ENCODE measurements around the gene GMDS. TPM values are rescaled to one million over a fixed set of nuclear protein-coding genes. Genes with fewer than 3 reads are reported as not detected.

Gene GMDS
- total RNA-seq, 1 donor from 2014 or later: 34.0 TPM

GRCh38 chr6:1965596-1966224 is 279.7 kb downstream of the GMDS start:
- H3K36me3 Mint-ChIP-seq (ENCODE audit: low read depth): no peaks in the 10 kb centered on the region
- no peak overlapping the region for H3K4me3 Mint-ChIP-seq (ENCODE audit: unreplicated experiment)
- no peaks in the 10 kb centered on the region for H3K27me3 Mint-ChIP-seq (ENCODE audit: low read depth)
- no peaks in the 10 kb centered on the region for H3K9me3 Mint-ChIP-seq (ENCODE audit: low read depth)
- H3K4me1 Mint-ChIP-seq (ENCODE audit: low read depth): peaks cover 23% of the 10 kb centered on the region
- no peak for DNase-seq (ENCODE audit: low spot score)
- H3K27ac Mint-ChIP-seq (ENCODE audit: unreplicated experiment): no peak overlapping the region
- TF ChIP-seq CTCF (IDR thresholded peaks at IDR 0.05): no peak

GRCh38 chr6:1963596-1963995 is 281.8 kb downstream of the GMDS start:
- no peak overlapping the region for H3K4me3 Mint-ChIP-seq (ENCODE audit: unreplicated experiment)
- no peak overlapping the region for H3K27ac Mint-ChIP-seq (ENCODE audit: unreplicated experiment)
- no peaks in the 10 kb centered on the region for H3K9me3 Mint-ChIP-seq (ENCODE audit: low read depth)
- no peaks in the 10 kb centered on the region for H3K27me3 Mint-ChIP-seq (ENCODE audit: low read depth)
- H3K4me1 Mint-ChIP-seq (ENCODE audit: low read depth): peaks cover 25% of the 10 kb centered on the region
- no peak for TF ChIP-seq CTCF (IDR thresholded peaks at IDR 0.05)
- no peaks in the 10 kb centered on the region for H3K36me3 Mint-ChIP-seq (ENCODE audit: low read depth)
- no peak for DNase-seq (ENCODE audit: low spot score)

- no peak overlapping the region for H3K27ac Mint-ChIP-seq (ENCODE audit: unreplicated experiment)
- no peak for DNase-seq (ENCODE audit: low spot score)
These were observed 283.2 kb downstream of the GMDS start for GRCh38 chr6:1962201-1962600.

GRCh38 chr6:1960486-1961142 is 284.8 kb downstream of the GMDS start:
- Mint-ChIP-seq H3K9me3 (ENCODE audit: low read depth) (no peaks in the 10 kb centered on the region), H3K27ac (ENCODE audit: unreplicated experiment) (no peak overlapping the region), H3K4me1 (ENCODE audit: low read depth) (peaks cover 26% of the 10 kb centered on the region), H3K36me3 (ENCODE audit: low read depth) (no peaks in the 10 kb centered on the region), H3K4me3 (ENCODE audit: unreplicated experiment) (no peak overlapping the region), H3K27me3 (ENCODE audit: low read depth) (no peaks in the 10 kb centered on the region)
- DNase-seq (ENCODE audit: low spot score): no peak
- no peak for TF ChIP-seq CTCF (IDR thresholded peaks at IDR 0.05)

More at GRCh38 chr6:1962201-1962600, 283.2 kb downstream of the GMDS start:
- no peaks in the 10 kb centered on the region for H3K27me3 Mint-ChIP-seq (ENCODE audit: low read depth)
- H3K4me3 Mint-ChIP-seq (ENCODE audit: unreplicated experiment): no peak overlapping the region
- peaks cover 30% of the 10 kb centered on the region for H3K4me1 Mint-ChIP-seq (ENCODE audit: low read depth)
- no peak for TF ChIP-seq CTCF (IDR thresholded peaks at IDR 0.05)
- no peaks in the 10 kb centered on the region for H3K9me3 Mint-ChIP-seq (ENCODE audit: low read depth)
- H3K36me3 Mint-ChIP-seq (ENCODE audit: low read depth): no peaks in the 10 kb centered on the region

DNA sequence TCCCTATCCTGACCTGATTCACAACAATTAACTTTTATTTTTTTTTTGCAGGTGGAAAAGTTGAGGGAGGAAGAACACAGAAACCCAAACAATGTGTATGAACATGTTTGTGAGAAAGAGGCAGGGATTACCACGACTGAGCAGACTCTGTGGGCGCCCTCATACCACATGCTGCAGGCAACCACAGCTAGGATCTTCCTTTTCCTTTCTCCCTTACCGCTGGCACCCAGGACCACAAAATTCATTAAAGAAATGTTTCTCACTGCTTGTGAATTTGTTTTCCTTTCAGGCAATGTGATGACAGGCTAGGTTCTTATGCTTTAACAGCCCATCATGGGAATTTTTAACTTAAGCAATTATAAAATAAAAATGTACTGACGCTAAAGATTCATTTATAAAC is 287.1 kb downstream of the GMDS start:
- peak overlapping the region; percentile 42 for H3K27ac Mint-ChIP-seq (ENCODE audit: unreplicated experiment)

More for the DNA sequence above, 287.1 kb downstream of the GMDS start:
- no peak for DNase-seq (ENCODE audit: low spot score)
- Mint-ChIP-seq H3K36me3 (ENCODE audit: low read depth) (no peaks in the 10 kb centered on the region), H3K9me3 (ENCODE audit: low read depth) (no peaks in the 10 kb centered on the region), H3K4me1 (ENCODE audit: low read depth) (peaks cover 26% of the 10 kb centered on the region), H3K27me3 (ENCODE audit: low read depth) (no peaks in the 10 kb centered on the region), H3K4me3 (ENCODE audit: unreplicated experiment) (no peak overlapping the region)
- TF ChIP-seq CTCF (IDR thresholded peaks at IDR 0.05): no peak
